Adipose tissue (tissue), 3 donors: ENCODE data around the gene IQSEC3. TPM values are rescaled to one million over a fixed set of nuclear protein-coding genes. Genes with fewer than 3 reads are reported as not detected.
"Not testable (repeated sequence)": the region's sequence is repeated elsewhere in the genome, so short reads cannot be mapped to it uniquely, and the experiment has no call there.

Source experiments
- H3K27ac ChIP-seq: one replicate; pipeline ENCODE4 v1.5.1; 2013; ENCODE audit warnings: low read depth, low read length
- WGBS, 3 donors: extraction: QIAGEN DNeasy Blood & Tissue Kit; methylation state at CpG; one replicate each; pipeline ENCODE4 v1.1.7; 2013; 5-methylcytosine and 5-hydroxymethylcytosine counted together
- polyA plus RNA-seq, 3 donors: library from polyadenylated mRNA; stranded (reverse); fragments of 200-250 nt; gene quantifications; one replicate each; pipeline ENCODE4 v1.2.3, GENCODE V29; 2013
- donor health status: healthy with polysubstance abuse.
- donor health status: Bipolar disorder and iron deficiency.
- donor health status: healthy.

Gene IQSEC3
- polyA plus RNA-seq, 3 donors = 0.61 to 5.2 (median 5.2) TPM

DNA sequence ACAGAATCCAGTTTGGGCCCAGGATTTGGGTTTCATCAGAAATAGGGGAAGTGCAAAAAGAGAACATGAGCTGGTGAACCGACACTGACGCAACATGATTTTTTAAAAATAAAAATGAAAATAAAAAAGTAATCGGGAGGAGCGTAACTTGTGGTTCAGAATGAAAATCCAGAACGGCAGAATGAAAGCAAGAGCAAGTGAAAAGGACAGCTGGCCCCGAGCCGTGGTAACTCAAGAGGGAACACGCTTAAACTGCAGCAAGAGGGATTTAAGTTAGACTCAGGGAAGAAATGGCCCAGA, 145.8 kb downstream of the IQSEC3 start:
- WGBS, 3 donors = 46 to 67% (median 58%) methylated on average over 8 of the region's 8 CpGs
- H3K27ac ChIP-seq = no peak overlapping the region

DNA sequence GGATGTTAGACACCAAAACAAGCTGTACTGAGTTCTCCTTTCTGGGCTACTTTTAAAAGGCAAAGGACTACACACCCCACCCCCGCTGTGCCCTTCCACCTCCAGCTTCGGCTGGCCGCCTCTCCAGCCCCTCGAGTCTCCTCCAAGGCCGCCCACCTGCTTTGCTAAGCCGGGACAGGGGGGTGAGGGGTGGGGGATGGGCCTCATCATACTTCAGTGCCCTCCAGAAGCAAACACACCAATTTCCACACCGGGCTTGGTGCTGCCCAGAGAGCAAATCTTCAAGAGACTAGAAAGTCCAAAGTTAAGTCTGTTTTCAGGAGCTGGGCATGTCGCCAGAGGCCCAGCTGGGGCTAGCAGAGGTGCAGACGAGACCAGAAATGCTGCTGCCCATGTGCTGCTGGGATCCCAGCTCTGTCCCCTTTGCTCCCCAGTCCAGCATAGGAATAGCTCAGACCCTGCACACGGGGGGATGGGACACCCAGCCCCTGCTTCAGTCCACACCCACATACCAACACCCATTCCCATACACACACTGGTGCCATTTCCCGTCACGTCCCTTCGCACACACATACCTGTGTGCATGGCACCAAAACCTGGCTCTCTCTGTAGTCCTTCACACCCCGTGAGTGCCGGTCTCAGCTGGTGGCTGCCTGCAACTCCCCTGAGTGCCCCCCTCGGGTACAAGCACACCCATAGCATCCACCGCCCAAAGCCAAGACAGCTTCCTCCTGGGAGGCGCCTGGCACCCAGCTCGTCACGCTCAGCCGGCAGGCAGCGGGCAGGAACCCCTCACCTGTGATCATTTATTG, 146.4 kb downstream of the IQSEC3 start:
- WGBS, 3 donors = 29 to 42% (median 39%) methylated on average over 21 to 22 of the region's 22 CpGs
- no peak overlapping the region for H3K27ac ChIP-seq

DNA sequence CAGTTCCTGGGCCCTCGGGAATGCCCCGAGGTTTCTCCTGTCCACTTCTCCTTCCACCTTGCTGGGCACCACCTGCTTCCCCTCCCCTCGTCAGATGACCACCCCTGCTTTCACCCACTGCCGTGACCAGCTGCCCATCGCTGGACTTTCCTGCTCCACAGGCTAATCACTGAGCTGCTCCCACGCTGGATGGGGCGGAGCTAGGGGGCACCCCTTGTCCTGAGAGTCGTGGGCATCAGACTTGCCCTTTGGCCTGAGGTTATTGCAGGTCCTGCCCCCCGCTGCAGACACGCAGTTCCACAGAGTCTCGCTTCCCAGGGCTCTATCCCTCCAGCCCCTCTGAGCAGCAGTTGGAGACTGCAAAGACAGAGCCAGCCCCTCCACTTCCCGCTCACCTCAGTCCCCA, 147.0 kb downstream of the IQSEC3 start:
- no peak overlapping the region for H3K27ac ChIP-seq
- 35 to 49% (median 49%) methylated on average over 12 of the region's 12 CpGs for WGBS, 3 donors

DNA sequence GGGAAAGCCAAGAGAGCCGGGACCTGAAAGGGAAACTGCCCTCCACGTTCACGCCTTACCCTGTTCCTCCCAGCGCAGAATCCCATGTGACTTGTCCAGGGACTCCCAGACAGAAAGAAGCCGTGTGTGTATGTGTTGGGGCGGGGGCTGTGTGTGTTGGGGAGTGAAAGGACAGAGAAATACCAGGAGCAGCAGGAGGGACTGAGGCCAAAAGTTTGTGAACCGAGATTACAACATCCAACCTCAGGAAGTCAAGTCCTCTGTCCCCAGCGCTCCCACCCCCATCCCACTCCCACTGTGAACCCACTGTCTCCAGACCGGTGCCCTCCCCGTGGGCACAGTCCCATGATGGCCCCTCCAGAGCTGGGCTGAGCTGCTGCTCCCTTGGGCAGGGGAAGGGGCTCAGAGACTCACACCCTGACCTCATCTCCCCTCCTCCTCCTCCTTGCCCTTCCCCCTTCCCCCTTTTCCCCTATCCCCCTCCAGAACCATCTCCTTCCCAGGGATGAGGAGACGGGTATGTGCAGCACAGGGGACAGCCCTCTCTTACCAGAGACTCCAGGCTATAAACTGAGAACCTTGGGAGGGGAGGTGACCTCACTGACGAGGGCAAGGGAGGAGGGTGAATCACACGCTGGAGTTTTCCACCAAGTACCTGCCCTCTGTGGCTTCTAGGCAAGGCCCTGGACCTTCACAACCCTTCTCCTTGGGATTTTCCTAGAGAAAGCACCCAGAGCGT, 147.6 kb downstream of the IQSEC3 start, which contains the start of gene SLC6A12:
Gene SLC6A12 (minus strand): TSS at position 155 of the 739 bp plus-strand sequence. CDS start 4,171 bp downstream, outside the sequence.
- no peak within 1 kb of the TSS for H3K27ac ChIP-seq
- 23 to 61% (median 31%) methylated on average over 12 to 14 of the region's 14 CpGs for WGBS, 3 donors

DNA sequence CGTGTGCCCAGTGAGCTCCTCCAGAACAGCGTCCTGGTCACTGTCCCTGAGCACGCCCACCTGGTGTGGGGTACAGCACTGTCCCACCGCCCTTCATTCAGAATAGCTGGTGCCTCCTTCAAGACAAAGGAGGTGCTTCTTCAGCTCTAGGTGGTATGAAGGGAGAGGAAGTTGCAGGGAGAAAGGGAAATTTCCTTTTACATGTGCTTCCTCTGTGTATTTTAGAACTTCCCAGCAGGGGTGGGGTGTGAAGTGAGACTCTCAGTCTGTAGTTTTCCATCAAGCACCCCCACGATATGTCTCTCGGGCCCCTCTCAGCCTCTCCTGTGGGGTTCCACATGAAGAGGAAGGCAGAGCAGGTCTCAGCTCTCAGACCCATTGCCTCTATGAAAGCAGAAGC, 148.5 kb downstream of the IQSEC3 start:
- WGBS, 3 donors = 81 to 99% (median 88%) methylated on average over 6 of the region's 6 CpGs
- H3K27ac ChIP-seq = no peak overlapping the region

DNA sequence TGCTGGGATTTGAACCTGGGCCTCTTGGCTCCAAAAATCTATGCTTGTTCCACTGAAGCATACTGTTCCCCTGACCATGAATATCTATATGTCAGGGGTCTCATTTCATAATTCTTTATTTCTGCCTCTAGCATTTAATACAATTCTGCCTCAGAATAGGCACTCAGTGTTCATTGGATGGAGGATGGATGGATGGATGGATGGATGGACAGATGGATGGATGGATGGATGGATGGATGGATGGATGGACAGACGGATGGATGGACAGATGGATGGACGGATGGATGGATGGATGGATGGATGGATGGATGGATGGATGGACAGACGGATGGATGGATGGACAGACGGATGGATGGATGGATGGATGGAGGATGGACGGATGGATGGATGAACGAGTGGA, 150.5 kb downstream of the IQSEC3 start:
- H3K27ac ChIP-seq = not testable (repeated sequence)
- WGBS, 3 donors = 65 to 71% (median 70%) methylated on average over 6 of the region's 6 CpGs

DNA sequence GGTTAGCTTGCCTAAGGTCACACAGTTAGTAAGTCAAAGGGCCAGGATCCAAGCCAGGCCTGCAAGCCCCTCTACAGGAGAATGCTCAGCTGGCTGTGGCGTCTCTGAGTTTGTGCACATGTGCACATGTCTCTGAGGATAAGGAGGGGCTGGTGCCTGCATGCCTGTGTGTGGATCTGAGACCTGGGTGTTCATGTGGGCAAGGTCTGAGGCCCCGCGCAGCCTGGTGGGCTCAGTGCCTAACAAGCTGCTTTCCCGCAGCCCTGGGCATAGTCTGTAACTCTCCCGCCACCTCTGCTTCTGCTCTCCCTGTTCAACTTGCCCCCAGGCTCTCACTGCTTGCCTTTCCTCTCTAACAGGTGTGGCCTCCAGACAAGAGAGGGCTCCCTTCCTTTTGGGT, 151.7 kb downstream of the IQSEC3 start:
- no peak overlapping the region for H3K27ac ChIP-seq
- WGBS, 3 donors = 85 to 87% (median 85%) methylated on average over 5 of the region's 5 CpGs

DNA sequence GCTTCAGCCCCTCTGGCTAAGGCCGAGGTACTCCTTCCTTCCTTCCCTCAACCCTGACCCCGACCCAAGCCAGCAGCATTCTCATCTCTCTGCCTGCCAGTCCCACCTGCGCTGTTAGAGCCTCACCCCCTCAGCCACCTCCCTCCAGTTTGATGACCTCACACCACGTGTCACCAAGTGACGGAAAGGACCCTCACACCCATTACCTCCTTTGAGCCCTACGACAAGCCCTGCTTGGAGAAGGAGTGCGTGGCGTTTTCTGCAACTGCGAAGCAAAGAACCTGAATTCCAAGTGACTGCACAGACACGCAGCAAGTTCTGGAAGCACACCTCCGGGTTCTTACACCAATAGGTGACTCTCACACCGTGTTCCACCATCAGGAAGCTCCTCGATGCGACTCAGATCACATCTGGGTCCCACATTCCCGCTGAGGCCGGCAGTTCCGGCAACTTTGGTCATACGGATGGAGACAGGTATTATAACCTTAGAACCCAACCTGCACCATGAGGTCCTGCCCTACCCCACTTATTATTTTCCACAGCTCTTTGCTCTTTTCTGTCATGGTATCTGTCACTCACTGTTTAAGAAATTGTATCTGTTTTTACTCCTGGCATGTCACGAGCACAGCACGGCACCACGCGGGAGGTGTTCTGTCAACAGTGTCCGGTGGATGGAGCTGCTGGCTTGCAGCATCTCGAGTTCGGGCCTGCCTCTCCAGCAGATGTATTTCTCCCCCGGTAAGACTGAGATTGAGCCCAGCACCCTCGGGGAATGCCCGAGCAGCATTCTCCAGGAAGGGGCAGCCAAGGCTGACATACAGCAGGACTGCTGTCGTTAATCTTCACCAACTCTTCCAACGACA, 152.4 kb downstream of the IQSEC3 start:
- 79 to 81% (median 80%) methylated on average over 30 of the region's 30 CpGs for WGBS, 3 donors
- H3K27ac ChIP-seq = no peak overlapping the region

DNA sequence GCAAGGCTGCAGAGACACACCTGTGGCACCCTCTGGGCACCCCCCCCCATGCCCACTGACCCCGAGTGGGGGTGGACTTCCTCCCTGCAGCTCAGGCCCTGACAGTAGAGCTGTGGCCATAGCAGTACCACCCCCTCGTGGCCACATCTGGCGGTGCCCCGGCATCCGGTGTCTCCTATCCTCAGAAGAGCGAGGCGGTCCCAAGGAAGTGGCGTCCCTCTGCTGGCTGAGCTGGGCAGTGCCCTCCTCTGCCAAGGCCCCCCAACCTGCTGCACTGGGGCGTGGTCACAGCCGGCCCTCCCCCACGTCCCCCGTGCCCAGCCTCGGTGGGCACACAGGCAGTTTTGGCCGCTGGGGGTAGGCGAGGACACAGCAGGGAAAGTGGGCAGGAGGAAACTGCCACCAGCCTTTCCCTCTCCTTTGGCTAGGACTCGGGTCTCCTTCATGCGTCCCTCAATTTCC, 153.4 kb downstream of the IQSEC3 start:
- WGBS, 3 donors = 14 to 31% (median 28%) methylated on average over 17 of the region's 17 CpGs
- no peak overlapping the region for H3K27ac ChIP-seq

DNA sequence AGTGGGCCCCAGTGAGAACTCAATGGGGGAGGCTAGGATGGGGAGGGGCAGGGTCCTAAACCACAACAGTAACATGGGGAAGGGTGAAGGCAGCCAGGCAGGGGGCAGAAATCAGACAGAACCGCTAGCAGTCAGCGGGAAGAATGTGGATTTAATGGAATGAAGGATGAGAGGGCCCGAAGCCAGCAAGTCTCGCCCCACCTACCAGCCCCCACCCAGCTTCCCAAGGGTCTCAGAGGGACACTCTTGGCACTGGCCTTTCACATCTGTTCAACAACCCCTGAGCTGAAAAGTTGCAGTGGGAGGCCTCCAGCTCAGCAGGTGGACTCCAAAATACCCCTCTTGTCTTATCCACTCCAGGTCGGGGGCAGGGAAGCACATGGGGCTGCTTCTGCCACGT, 153.9 kb downstream of the IQSEC3 start:
- H3K27ac ChIP-seq = no peak overlapping the region
- 65 to 69% (median 65%) methylated on average over 6 of the region's 6 CpGs for WGBS, 3 donors

DNA sequence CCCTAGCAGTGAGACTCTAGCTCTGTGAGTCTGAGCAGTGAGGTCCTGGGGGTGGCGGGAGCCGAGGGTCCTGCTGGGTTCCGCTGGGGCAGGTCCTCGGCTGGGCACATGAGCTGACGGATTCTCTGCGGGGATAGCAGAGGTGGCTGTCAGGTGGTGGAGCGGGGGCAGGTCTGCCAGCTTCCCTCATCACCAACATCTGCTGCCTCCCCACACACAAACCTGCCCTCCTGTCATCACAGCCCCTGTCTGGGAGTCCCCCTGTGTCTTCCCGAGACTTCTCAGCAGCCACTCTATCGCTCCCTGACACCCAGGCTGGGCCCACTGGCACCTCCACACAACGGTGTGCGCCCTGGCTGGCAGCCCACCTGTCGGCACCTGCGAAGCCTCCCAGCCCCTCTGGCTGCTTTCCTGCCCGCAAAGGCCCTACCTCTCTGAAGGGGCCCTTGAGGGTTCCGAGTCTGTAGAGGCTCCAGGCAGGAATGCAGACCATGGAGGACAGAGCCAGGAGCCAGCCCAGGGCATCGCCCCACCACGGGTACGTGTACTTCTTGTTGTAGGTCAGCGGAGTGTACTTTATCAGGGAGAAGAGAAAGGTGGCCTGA, 154.5 kb downstream of the IQSEC3 start:
- 77 to 93% (median 89%) methylated on average over 15 to 19 of the region's 19 CpGs for WGBS, 3 donors
- no peak overlapping the region for H3K27ac ChIP-seq

DNA sequence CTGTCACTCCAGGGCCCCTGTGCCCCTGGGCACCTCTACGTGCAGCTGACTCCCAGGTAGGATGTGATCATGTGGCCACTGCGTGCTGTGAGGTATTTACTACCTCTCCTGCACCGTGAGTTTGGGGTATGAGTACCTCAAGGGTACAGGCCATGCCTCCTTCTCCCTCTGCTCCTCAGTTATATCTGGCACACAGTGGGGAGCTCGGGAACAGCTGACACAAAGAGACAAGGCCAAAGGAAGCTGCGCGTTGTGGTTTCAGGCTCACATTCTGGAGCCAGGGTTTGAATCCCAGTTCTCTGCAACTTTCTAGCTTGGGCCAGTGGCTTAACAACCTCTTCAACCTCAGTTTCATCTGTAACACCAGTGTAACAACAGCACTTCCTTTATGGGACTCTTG, 155.2 kb downstream of the IQSEC3 start:
- no peak overlapping the region for H3K27ac ChIP-seq
- 82 to 83% (median 82%) methylated on average over 6 of the region's 6 CpGs for WGBS, 3 donors

DNA sequence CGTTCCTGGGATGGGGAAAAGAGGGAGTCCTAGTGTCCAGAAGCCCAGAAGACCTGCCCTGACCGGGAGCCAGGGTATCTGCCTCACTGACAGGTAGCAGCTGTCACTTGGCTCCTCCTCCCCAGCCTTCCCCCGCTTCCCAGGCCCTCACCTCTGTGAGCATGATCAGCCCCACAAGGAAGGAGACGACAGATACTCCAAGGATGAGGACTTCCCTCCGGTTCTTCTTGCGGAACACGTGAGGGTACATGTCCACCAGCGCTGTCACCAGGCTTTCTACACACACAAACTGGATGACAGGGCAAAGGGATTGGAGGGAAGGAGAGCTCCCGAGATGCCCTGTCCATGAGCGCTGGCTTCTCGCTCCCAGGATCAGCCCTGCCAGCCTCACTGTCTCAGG, 157.3 kb downstream of the IQSEC3 start:
- 80 to 84% (median 82%) methylated on average over 11 of the region's 11 CpGs for WGBS, 3 donors

DNA sequence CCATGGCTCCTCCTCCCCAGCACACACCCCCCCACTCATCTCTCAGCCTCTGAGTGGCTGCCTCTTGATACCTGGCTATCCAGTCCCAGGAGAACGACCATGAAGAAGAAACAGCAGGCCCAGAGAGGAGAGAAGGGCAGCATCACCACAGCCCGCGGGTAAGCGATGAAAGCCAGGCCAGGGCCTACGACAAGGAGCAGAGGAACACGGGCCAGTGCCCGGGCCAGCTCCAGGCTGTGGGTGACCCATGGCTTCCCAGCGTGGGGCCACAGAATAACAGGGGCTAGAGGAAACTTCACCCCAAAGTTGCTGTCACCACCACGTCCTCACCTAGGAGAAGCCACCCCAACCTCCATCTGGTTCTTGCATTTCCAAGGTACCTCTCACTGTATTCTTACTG, 157.8 kb downstream of the IQSEC3 start:
- no peak overlapping the region for H3K27ac ChIP-seq
- 85 to 91% (median 89%) methylated on average over 9 of the region's 9 CpGs for WGBS, 3 donors

More for the DNA sequence above, 157.3 kb downstream of the IQSEC3 start:
- H3K27ac ChIP-seq = no peak overlapping the region

DNA sequence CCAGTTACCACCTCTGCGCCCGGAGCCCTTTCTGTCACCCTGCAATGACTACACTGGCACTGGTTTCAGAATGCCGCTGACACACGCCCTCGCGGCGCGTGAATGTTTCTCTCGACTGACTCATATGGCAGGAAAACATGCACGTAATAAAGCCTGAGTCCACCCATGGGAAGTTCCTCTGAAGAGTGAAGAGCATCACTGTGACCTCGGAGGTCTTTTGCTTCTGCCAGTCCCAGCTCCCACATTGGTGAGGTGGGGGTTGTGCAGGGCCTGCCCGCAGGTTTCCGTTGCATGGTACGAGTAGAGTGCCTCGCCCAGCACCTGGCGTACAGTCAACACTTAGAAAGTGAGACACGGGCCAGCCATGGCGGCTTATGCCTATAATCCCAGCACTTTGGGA, 158.4 kb downstream of the IQSEC3 start:
- no peak overlapping the region for H3K27ac ChIP-seq
- WGBS, 3 donors = 91 to 92% (median 92%) methylated on average over 18 of the region's 18 CpGs

DNA sequence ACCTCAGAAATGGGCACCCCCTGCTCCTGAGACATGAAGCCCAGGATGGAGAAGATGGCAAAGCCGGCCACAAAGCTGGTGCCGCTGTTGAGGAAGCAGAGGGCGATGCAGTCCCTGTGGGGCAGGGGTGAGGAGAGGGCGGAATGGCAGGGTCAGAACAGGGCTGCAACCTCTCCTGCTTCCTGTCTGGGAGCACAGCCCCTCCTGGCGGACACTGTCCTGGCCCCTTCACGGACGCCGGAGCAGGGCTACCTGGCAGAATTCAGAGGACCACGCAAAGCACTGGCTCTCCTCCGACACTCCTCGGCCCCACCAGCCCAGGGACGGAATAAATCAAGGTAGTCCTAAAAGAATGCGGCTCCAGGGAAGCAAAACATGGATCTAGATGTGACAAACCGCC, 159.8 kb downstream of the IQSEC3 start:
- 76 to 81% (median 78%) methylated on average over 14 of the region's 14 CpGs for WGBS, 3 donors
- no peak overlapping the region for H3K27ac ChIP-seq

DNA sequence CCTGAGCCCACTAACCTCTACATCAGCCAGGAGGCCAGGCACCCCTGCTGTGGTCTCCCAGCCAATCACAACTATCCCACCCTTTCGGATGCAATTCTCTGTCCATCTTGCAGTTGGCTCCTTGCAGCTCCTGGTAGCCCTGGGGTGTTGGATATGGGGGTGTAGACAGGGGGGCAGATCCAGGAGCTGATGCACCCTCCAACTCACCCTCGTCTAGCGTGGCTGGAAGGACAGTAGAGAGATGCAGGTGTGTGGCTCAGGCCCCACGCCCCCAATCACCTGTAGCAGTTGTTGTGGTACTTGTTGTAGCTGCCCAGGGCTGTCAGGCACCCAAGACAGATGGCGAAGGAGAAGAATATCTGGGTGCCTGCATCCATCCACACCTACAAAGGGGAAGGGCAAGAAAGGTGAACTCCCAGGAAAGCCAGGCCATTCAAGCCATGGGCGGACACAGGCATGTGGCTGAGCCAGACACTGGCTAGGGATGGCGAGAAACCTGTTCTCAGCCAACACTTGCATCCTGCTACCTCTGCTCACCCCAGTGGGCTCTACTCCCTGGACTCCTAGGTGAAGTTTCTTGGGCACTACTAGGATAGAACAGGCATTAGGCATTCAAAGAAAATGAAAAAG, 160.8 kb downstream of the IQSEC3 start:
- 80 to 91% (median 85%) methylated on average over 7 of the region's 7 CpGs for WGBS, 3 donors
- H3K27ac ChIP-seq = no peak overlapping the region
